Peyer's patch (tissue), 4 donors: Measurements from ENCODE around the gene INPPL1.
"Not testable (repeated sequence)": the region's sequence is repeated elsewhere in the genome, so short reads cannot be mapped to it uniquely, and the experiment has no call there.

ENCODE experiments used
- POLR2A ChIP-seq, 2 donors: fragments of 450-650 bp; IDR thresholded peaks; one replicate each; pipeline ENCODE4 v1.5.1; 2017; ENCODE audit warnings: antibody characterized with exemption in 2 of 2, mild to moderate bottlenecking in 2 of 2, moderate library complexity in 2 of 2
- TF ChIP-seq, protein P1 (sequence below), 6 experiments: fragments of 450-650 bp in 4 of 6; fragments of 200-600 bp in 2 of 6; sonication (generic) in 1 of 6; IDR thresholded peaks; one replicate each; pipeline ENCODE4 v1.5.1; 2017 to 2019; ENCODE audit warnings: antibody characterized with exemption in 6 of 6, mild to moderate bottlenecking in 3 of 6, moderate library complexity in 1 of 6

DNA sequence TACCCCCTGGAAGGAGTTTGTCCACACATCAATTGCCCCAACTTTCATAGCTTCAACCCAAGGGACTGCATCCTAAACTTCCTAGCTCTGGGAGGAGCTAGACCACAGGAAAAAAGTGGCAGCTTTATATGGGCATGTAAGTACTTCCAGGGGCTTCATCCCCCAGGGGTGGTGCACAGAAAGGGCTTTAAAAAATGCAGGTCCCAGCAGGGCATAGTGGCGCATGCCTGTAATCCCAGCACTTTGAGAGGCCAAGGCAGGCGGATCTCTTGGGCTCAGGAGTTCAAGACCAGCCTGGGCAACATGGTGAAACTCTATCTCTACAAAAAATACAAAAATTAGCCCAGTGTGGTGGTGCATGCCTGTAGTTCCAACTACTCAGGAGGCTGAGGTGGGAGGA, 17.8 kb upstream of the INPPL1 start:
- TF ChIP-seq, protein P1, sequence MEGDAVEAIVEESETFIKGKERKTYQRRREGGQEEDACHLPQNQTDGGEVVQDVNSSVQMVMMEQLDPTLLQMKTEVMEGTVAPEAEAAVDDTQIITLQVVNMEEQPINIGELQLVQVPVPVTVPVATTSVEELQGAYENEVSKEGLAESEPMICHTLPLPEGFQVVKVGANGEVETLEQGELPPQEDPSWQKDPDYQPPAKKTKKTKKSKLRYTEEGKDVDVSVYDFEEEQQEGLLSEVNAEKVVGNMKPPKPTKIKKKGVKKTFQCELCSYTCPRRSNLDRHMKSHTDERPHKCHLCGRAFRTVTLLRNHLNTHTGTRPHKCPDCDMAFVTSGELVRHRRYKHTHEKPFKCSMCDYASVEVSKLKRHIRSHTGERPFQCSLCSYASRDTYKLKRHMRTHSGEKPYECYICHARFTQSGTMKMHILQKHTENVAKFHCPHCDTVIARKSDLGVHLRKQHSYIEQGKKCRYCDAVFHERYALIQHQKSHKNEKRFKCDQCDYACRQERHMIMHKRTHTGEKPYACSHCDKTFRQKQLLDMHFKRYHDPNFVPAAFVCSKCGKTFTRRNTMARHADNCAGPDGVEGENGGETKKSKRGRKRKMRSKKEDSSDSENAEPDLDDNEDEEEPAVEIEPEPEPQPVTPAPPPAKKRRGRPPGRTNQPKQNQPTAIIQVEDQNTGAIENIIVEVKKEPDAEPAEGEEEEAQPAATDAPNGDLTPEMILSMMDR (IDR thresholded peaks at IDR 0.05) = not testable (repeated sequence)
- TF ChIP-seq POLR2A (IDR thresholded peaks at IDR 0.05) = not testable (repeated sequence)
